SK-N-SH (cell line): ENCODE data around the gene MTG1.

Experiments used
- FOXM1 ChIP-seq: IDR thresholded peaks from 2 replicates; pipeline ENCODE4 v1.4.0; 2012; ENCODE audit warnings: low read depth, mild to moderate bottlenecking
- MAX ChIP-seq: IDR thresholded peaks from 2 replicates; pipeline ENCODE4 v1.4.0; 2012; ENCODE audit warnings: low read depth
- NRF1 ChIP-seq: IDR thresholded peaks from 2 replicates; pipeline ENCODE4 v1.6.1; 2012; ENCODE audit warnings: low read depth, mild to moderate bottlenecking, low read length
- RAD21 ChIP-seq: IDR thresholded peaks from 2 replicates; pipeline ENCODE4 v1.6.1; 2012; ENCODE audit warnings: mild to moderate bottlenecking, low read length
- TAF1 ChIP-seq: IDR thresholded peaks from 2 replicates; pipeline ENCODE4 v1.6.1; 2012; ENCODE audit warnings: low read depth, mild to moderate bottlenecking, low read length, moderate library complexity, borderline replicate concordance
- YY1 ChIP-seq: IDR thresholded peaks from 2 replicates; pipeline ENCODE4 v1.4.0; 2012; ENCODE audit warnings: low read depth, mild to moderate bottlenecking
- TF ChIP-seq, protein P1 (sequence below): fragments of 200-600 bp; sonication (generic); IDR thresholded peaks from 2 replicates; pipeline ENCODE4 v1.6.1; 2017; ENCODE audit warnings: antibody characterized with exemption, mild to moderate bottlenecking, moderate library complexity
- TF ChIP-seq, protein P2 (sequence below): fragments of 150-350 bp; IDR thresholded peaks from 2 replicates; pipeline ENCODE4 v1.6.1; 2017; ENCODE audit warnings: antibody characterized with exemption, low read length, low read depth, borderline replicate concordance

GRCh38 chr10:133399123-133399601 lies 5.2 kb downstream of the MTG1 start:
- TF ChIP-seq TAF1 (no peak), RAD21 (no peak), NRF1 (no peak), MAX (no peak), FOXM1 (no peak), YY1 (no peak)
- TF ChIP-seq, protein P1, sequence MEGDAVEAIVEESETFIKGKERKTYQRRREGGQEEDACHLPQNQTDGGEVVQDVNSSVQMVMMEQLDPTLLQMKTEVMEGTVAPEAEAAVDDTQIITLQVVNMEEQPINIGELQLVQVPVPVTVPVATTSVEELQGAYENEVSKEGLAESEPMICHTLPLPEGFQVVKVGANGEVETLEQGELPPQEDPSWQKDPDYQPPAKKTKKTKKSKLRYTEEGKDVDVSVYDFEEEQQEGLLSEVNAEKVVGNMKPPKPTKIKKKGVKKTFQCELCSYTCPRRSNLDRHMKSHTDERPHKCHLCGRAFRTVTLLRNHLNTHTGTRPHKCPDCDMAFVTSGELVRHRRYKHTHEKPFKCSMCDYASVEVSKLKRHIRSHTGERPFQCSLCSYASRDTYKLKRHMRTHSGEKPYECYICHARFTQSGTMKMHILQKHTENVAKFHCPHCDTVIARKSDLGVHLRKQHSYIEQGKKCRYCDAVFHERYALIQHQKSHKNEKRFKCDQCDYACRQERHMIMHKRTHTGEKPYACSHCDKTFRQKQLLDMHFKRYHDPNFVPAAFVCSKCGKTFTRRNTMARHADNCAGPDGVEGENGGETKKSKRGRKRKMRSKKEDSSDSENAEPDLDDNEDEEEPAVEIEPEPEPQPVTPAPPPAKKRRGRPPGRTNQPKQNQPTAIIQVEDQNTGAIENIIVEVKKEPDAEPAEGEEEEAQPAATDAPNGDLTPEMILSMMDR = no peak
- TF ChIP-seq, protein P2, sequence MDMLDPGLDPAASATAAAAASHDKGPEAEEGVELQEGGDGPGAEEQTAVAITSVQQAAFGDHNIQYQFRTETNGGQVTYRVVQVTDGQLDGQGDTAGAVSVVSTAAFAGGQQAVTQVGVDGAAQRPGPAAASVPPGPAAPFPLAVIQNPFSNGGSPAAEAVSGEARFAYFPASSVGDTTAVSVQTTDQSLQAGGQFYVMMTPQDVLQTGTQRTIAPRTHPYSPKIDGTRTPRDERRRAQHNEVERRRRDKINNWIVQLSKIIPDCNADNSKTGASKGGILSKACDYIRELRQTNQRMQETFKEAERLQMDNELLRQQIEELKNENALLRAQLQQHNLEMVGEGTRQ = no peak
